Stimulated activated CD8-positive, alpha-beta memory T cell treated with anti-CD3 and anti-CD28 coated beads, Interleukin-4, amount 100 ng/mL, for 4 hours (primary cell): Measurements from ENCODE around the gene ALLC.

ENCODE experiments used
- DNase-seq, 2 donors: peaks; one replicate each; pipeline ENCODE4 v3.0.0-alpha.2; 2020; ENCODE audit warnings: low read depth in 2 of 2, low spot score in 1 of 2

Gene ALLC

GRCh38 chr2:3639015-3639630 lies 18.9 kb upstream of the ALLC start:
- no peak for DNase-seq

DNA sequence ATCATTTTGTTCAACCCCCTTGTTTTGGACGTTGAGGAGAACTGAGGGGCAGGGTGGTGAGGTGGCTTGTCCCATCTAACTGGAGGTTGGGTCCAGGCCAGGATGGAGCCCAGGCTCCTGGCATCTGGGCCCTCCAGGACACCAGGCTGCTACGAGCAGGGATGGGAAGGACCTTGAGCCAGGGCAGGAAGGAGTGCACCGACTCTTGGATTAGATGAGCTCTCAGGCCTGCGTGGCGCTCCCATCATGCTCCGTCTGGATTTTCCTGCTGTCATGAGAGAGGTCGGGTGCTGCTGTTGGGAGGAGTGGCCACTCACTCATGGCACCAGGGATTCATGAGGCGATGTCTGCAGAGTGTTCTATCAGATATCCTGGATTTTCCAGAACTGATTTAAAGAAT lies 18.3 kb upstream of the ALLC start:
- DNase-seq: no peak

- no peak for DNase-seq
Observed at GRCh38 chr2:3641181-3641580, 16.8 kb upstream of the ALLC start.

GRCh38 chr2:3641841-3642421 lies 16.1 kb upstream of the ALLC start:
- no peak for DNase-seq

- DNase-seq: no peak
Observed at GRCh38 chr2:3642521-3643215, 15.3 kb upstream of the ALLC start.

- DNase-seq: no peak
Observed at GRCh38 chr2:3643371-3644245, 14.4 kb upstream of the ALLC start.

DNA sequence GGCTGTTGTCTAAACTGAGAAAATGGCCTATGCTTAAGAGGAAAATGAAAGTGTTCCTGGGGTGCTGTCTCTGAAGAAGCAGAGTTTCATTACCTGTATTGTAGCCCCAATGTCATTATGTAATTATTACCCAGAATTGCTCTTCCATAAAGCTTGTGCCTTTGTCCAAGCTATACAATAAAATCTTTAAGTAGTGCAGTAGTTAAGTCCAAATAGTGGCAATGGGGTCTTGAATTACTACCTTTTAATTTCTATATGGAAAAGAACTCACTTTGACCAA lies 13.8 kb upstream of the ALLC start:
- no peak for DNase-seq

DNA sequence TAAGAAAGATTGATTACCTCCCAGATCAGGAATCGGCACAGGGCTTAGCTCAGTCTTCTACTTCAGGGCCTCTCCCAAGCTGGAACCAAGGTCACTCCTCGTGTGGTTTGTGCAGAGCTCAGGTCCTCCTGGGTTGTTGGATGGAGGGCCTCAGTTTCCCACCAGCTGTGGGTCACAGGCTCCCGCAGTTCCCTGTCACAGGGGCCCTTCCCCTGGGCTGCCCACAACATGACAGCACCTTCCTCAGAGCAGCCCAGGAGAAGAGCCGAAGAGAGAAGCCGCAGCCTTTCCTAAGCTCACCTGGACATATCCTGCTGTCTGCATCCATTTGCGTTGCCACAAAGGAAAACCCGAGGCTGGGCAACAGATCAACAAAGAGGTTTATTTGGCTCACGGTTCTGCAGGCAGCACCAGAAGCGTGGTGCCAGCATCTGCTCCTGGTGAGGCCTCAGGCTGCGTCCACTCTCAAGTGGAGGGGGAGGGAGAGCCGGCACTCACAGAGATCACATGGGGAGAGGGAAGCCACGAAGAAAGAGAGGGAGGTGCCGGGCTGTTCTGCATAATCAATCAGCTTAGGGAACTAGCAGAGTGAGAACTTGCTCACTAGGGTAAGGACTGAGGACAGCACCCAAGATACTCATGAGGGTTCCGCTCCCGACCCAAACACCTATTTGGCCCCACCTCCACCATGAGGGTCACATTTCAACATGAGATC lies 13.0 kb upstream of the ALLC start:
- no peak for DNase-seq

DNA sequence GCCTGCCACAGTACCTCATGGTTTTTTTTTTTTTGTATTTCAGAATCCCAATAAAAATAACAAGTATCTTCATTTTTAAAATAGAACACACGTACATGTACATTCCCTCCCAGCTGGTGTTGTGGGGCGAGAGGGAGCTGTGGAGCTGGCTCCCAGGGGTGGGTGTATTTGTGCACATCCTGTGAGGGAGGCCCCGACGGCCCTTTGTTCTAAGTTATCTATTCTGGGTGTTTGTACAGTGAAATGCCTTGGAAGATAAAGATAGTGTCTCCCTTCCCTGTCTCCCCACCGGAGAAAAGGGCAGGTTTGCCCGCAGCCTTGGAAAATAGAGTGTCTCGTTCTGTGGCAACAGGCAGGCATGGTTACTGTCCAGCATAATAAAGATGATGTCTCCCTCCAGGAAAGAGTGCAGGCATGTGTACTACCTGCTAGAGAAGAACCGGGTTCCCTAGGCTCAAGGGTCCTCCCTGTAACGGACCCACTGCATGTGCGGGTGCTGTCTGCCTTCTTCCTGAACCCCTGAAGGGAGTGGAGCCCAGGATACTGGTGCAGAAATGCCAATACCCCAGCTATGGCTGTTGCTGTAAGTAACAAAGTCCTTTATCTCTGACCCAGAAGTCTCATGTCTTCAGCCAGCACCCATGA lies 12.1 kb upstream of the ALLC start:
- no peak for DNase-seq

DNA sequence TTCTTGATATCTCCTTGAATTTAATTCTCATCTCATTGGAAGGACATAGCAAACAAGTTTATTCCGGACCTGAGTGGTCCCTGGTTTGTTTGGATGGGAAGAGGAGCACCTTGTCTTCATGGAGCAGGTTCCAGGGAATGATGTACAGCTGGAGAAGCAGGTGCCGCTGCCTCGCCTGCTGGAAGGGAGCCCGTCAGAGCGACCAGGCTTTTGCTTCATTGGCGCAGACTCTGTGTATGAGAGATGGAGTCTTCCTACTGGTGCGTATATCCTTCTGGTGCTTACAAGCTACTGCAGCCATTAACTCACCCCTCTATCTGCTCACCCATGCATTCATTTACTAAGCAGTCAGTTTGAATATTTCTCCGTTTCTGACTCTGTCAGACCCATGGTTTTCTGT lies 11.6 kb upstream of the ALLC start:
- no peak for DNase-seq

GRCh38 chr2:3647246-3647645 lies 10.8 kb upstream of the ALLC start:
- no peak for DNase-seq

GRCh38 chr2:3647831-3648651 lies 10.0 kb upstream of the ALLC start:
- no peak for DNase-seq

- no peak for DNase-seq
Observed at GRCh38 chr2:3648652-3649177, 9.3 kb upstream of the ALLC start.

- no peak for DNase-seq
Observed at GRCh38 chr2:3649581-3649980, 8.4 kb upstream of the ALLC start.

GRCh38 chr2:3650140-3650920 lies 7.7 kb upstream of the ALLC start:
- no peak for DNase-seq

- peak in 1 of 2 donors; percentile 21 for DNase-seq
Observed at GRCh38 chr2:3651691-3652648, 6.0 kb upstream of the ALLC start.

DNA sequence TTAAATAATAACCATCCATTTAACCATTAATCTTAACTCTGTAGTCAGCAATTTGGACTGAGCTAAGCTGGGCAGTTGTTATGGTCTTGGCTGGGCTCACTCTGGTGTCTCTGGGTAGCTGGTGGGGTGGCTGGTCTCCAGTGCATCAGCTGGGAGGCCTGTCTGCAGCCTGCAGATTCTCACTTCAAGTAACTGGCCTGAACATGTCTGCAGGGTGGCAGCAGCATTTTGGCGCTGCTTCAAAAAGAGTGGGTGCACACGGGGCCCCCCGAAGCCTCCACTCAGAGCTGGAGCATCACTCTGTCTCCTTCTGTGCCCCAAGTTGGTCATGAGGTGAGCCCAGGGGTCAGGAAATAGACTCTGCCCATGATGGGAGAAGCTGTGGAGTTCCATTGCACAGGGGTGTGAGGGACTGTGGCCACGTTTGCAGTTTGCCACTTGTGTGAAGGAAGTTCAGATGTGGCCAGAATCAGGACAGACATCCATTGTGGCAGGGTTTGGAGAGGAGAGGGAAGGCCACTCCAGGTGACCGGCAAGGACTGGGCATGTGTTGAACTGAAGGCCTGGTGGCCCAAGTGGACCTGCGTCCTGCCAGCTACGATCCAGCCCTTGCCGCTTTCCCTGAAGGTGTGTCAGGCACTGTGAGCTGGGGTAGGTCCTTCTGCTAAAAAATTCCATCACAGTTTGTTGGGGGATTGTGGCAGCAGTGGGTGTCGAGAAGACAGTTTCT lies 4.9 kb upstream of the ALLC start:
- DNase-seq: no peak
